Stimulated activated CD8-positive, alpha-beta memory T cell treated with anti-CD3 and anti-CD28 coated beads, Interleukin-15, amount 100 ng/mL, for 48 hours (primary cell): Measurements from ENCODE around the gene GSG1L.

Experiments used
- DNase-seq, 2 donors: peaks; one replicate each; pipeline ENCODE4 v3.0.0-alpha.2; 2020; ENCODE audit warnings: low read depth in 2 of 2

The GSG1L gene

DNA sequence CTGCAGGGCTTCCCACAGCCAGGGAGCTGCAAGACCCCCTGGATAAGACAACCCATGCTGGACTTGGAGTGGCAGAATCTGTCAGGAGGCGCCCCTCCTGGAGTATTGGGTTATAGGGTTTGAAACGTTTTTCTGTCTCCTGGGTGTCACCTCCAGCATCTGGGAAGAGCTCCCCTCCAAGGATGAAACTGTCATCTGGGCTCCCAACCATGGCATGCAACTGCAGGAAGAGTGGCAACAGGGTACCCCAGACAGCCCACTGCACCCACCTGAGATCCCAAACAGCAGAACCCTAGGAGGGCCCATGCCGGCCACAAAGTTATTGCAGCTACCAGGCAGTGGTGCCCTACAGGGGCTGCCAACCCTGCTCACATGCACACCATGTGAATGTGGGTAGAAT is 636 bp upstream of the GSG1L start:
- DNase-seq: no peak

GRCh38 chr16:28062847-28063521 is 530 bp downstream of the GSG1L start:
- DNase-seq: no peak

DNA sequence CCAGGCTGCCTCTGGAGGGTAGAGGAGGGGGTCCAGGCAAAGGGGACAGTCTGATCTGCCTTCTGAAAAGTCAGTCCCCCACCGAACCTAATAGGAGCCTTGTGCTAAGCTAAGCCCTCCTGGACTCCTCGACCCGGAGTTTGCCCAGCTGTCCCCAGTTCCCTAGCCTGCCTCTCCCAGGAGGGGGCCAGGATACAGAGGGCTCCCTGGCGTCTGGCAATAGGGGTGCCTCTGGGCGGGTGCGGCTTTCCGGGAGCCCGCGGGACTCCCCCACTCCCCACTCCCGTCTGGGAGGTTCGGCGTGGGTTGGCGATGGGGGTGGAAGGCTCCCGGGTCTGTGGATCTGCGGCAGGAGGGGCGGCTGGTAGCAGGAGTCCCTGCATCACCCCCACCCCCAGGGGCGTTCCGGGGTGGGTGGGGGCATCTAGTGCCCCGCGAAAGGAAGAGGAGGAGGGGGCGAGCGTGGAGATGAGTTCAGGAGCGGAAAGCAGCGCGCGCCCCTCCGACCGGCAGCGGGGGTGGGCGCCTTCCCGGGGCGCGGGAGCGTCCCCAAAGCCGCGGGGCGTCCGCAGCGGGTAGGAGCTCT is 1.2 kb downstream of the GSG1L start:
- DNase-seq: no peak

GRCh38 chr16:28061352-28062101 is 2.0 kb downstream of the GSG1L start:
- no peak for DNase-seq

DNA sequence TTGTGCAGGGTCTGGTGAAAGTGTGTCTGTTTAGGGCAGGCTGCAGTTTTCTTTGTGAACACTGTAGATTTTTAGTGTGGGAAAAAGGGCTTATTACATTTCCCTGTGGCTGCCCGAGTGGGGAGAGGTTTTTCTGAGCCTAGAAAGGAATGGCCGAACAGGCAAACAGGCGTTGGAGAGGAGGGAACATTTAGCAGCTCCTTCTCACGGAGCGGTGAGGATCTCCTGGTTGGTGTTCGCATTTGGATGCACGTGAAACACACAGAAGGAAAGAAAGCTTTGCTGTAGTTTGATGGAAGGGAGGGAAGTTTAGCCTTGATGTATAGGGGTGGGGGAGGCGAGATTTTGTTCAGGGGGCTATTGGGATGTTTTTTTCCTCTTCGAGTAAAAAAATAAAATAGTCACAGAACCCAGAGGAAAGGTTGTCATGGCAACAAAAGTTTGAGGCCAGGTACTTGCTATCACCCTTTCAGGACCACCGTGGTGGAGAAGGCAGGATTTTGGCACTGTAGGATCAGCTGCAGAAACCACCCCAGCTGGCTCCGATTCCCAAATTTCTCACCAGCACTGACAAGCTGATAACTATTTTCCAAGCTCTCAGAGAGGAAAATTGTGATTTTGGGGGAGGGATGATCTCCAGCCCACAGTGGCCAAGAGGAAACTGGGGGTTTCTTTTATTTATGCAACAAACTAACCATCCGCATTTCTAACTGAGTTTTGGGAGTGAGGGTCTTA is 3.5 kb downstream of the GSG1L start:
- no peak for DNase-seq

DNA sequence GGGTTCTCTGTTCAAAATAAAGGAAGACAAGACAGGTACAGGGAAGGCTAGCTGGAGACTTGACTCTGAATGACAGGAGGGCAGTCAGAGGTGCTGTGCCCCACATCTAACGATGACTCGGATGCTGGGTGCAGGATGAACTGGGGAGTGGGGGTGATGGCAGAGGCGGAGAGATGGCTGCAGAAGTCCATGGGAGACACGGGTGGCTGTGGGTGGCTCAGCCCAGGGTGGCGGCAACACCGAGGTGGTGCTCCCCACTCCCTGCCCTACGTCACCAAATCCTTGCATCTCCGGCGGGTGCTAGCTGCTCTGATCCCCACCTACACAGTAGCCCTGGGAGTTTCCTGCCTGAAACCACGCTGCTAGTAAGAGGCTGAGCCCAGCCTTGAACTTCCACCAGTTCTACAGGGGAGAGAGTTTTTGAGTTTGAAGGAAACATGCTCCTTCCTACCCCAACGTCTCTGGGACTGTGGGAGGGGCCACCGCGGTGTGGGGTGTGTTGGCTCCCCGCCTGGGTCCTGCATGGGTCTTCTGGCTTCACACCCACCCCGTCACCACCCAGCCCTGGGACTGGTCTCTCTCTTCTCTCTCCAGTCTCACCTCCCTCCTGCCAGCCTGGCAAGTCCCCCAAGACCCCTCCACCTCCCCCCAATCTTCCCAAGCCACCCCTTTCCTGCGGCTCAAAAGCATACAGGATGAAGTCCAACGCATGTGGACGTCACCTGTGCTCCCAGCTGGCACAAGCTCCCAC is 4.5 kb downstream of the GSG1L start:
- no peak for DNase-seq

DNA sequence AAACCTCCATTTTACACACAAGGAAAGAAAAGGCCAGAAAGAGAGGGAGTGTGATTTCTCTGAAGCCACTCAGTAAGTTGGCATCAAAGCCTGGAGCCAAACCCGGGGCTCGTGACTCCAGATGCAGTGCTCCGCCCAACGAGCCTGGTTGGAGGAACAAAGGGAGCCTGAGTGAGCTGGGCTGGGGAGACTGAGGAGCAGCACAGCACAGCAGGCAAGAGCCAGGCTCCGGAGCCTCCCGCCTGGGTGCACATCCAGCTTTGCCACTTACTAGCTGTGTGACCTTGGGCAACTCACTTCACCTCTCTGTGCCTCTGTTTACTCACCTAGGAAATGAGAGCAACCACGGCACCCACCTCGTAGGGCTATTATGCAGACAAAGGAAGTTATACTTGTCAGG is 5.6 kb downstream of the GSG1L start:
- no peak for DNase-seq

DNA sequence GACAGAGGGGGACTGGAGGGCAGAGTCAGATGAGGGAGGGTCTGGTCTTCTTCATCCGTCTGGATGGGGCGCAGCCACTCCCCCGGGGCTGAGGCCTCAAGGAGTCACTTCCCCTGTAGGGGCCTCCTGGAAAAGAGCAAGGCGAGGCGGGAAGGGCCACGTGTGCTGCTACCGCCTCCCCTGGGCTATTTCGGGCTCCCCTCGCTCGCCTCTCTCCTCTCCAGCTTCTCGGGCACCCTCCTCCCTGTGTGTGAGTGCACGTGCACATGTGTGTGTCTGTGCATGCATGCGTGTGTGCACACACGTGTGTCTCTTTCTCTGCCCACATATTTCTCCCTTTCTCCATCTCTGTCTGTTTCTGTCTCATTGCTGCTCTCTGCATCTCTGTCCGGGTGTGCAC is 10.1 kb downstream of the GSG1L start:
- DNase-seq: no peak

- DNase-seq: no peak
Measured at GRCh38 chr16:28052274-28053128, 11.0 kb downstream of the GSG1L start.

DNA sequence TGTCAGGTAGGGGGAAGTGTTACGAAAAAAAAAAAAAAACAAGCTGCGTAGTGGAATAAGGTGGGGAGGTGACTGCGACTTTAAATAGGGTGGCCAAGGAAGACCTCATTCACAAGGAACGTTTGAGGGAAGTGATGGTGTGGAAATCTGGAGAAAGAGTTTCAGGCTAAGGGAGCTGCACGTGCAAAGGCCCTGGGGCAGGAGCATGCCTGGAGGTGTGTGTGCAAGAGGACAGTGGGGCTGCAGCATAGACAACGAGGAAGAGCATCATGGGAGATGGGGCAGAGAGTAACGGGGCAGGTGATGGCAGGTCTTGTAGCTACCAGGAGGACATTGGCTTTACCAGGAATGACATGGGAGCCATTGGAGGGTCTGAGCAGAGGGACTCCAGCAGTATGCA is 12.0 kb downstream of the GSG1L start:
- no peak for DNase-seq

GRCh38 chr16:28042811-28043210 is 20.7 kb downstream of the GSG1L start:
- no peak for DNase-seq

DNA sequence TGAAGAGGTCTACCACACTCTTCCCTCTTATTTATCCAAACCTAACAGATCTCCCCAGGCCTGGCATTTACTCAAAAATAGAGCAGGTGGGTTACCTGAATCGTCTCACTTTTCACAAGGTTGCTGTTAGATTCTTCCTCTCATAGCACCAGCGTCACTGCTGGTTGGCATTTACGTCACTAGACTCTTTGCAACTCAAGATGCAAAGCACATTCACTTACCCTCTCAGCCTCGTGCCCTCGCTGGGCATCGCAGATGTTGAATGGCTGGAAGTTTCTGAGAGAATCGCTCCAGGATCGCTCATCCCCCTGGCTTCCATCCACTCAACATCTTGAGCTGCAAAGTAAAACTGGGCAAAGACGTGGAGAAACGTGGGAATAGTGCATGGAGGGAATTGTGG is 21.9 kb downstream of the GSG1L start:
- no peak for DNase-seq

DNA sequence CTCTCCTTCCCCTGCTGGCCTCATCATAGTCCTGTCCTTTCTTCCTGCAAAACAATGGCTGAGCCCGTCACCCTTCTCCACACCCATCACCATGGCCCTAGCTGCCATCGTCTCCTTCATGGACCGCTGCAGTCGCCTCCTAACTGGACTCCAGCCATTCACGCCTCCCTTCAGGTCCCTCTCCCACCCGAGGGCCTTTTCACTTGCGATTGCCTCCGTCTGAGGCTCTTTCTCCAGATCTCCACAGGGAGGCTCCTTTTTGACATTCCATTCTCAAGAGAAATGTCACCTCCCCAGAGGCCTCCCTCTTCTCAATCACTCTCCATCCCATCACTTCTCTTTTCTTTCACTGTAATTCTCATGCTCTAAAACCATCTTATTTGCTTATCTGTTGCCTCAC is 23.5 kb downstream of the GSG1L start:
- no peak for DNase-seq

- no peak for DNase-seq
Measured at GRCh38 chr16:28039493-28039892, 24.0 kb downstream of the GSG1L start.

- DNase-seq: no peak
Measured at GRCh38 chr16:28038409-28038808, 25.1 kb downstream of the GSG1L start.

GRCh38 chr16:28035866-28036393 is 27.6 kb downstream of the GSG1L start:
- no peak for DNase-seq

GRCh38 chr16:28033870-28034269 is 29.6 kb downstream of the GSG1L start:
- DNase-seq: no peak

GRCh38 chr16:28029387-28030002 is 34.0 kb downstream of the GSG1L start:
- DNase-seq: no peak

DNA sequence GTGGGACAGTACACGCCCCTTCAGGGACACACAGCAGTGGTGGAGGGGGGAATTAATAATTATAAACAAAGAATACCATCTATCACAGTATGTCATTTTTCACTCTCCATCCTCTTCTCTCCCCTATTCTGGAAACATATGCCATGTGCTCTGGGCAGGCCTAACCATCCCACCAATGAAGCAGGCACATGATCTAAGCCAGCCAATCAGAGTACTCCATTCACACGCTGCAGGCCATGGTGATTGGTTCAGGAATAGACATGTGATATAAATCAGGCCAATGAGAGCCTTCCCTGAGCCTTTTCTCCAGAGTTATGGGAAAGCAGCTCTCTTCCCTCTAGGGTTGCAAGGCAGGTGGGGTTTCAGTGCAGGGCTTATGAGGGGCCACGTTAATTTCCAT is 36.5 kb downstream of the GSG1L start:
- no peak for DNase-seq

- no peak for DNase-seq
Measured at GRCh38 chr16:28025631-28026030, 37.9 kb downstream of the GSG1L start.
